DMS153 treated with DMSO at 0.1 percent for 48 hours (cell line): ENCODE data around the gene IRS2.

ENCODE experiments used
- DNase-seq: peaks from one replicate; lab custom pipeline; 2025; ENCODE audit not compliant: unreplicated experiment; lab: John Stamatoyannopoulos, UW

Gene IRS2

DNA sequence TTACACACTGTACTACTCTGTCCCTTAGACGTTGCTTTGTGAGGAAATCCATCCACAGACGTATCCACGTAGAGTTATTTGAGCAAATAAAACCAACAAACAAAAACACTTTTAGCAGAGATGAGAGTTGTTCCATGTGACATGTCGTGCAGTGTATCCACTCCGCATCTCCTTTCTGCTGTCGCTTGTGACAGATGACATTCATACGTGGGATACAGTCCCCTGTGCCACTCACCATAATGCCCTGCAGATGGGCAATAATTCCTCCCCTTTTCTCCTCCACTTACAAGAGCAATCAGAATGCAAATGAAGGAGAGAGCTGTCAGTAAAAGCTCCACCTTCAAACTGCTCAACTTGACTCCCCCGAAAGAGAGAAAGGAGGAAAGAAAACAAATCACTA is 26.0 kb downstream of the IRS2 start:
- no peak for DNase-seq

DNA sequence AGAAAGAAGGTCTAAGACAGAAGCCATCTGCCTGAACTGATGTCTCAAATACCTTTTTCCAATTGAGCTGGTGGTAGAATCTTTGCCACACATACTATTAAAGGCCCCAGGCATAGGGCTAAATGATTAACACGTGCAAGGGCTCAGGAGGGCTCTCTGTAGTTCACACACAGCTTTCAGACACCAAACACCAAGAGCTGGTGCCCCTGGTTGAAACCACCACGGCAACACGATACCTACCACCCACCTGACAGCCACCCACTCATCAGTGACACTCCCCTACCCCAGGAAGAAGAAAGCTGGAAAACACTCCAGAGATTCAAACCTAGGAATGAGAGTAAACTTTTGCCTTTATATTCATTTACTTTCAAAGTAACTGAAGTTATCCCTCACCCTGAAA is 26.8 kb downstream of the IRS2 start:
- DNase-seq, result no peak

DNA sequence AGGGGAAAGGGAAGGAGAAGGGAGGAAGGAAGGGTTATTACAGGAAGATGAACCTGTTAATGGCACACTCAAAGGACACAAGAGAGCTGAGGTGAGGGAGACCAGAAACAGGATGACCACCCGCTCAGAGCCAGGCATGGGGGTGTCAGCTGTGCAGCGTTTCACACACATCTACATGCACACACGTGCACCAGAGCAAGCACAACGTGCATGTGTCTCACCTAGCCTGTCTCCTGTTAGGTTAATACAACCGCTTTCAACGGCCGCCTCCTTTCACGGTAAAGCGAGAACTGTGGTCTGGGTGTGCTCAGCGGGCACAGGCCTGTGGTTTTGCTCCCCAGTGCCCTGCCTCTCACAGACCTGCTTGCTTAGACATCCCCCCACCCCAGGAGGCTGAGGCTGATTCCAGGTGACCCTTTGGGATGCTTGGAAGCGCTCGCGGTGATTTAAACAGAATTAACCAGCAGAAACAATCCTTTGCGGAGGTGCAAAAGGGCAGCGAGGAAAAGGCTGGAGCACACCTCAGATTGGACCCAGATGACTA is 27.4 kb downstream of the IRS2 start:
- no peak for DNase-seq

GRCh38 chr13:109756778-109757177 is 29.6 kb downstream of the IRS2 start:
- DNase-seq, result no peak

- no peak for DNase-seq
Measured at GRCh38 chr13:109755997-109756396, 30.4 kb downstream of the IRS2 start.

DNA sequence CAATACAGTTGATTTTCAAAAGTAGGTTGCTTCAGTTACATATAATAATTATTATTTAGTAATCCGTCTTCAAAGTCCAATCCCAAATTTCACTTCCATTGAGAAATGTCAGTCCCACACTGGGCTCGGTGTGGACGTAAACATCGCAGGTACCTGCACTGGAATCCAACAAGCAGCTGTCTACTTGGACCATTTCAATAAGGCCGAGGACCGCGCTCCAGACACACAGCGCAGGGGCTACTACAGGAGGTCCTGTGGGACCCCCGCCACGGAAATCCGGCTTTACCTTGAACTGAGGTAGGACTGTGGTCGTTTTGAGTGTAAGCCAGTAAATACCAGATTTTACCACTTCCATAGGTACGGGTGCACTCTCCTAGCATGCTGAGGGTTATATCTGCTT is 30.8 kb downstream of the IRS2 start:
- DNase-seq, result no peak

DNA sequence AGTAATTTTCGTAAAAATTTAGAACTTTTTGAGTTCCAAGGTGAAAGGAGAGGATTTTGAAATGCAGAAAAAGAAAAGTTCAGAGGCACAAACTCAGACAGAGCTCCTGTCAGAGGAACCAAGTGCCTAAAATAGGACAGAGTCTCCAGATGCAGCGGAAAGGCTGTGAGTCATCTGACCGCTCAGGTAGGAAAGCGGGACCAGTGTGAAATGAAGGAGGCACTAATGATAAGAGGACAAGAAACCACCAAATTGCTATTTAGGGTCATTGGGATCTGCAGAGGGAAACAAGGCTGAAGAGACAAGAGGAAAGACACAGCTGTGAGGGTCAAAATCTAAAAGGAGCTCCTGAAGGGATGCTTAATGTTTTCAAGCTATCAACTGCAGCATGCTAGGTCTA is 34.9 kb downstream of the IRS2 start:
- no peak for DNase-seq

GRCh38 chr13:109750221-109750775 is 36.1 kb downstream of the IRS2 start:
- DNase-seq, result no peak

- DNase-seq, result no peak
Measured at GRCh38 chr13:109749365-109749764, 37.0 kb downstream of the IRS2 start.

- no peak for DNase-seq
Measured at GRCh38 chr13:109748677-109749076, 37.7 kb downstream of the IRS2 start.

DNA sequence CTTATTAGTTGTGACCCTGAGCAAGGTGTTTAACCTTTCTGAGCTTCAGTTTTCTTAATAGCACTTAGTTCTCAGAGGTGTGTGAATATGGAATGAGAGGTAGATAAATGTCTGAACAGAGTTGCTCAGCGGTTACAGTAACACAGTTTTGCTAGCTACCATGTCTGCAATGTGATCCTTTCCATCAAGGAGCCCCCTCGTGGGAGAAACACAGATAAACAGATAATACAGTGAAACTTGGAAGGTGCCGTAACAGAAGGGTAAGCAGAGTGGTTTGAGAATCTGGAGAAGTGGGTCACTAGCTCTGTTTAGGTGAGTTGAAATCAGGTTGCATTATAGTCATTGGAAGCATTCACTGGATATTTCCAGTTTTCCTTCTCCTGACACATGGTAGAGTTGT is 38.9 kb downstream of the IRS2 start:
- no peak for DNase-seq

GRCh38 chr13:109746364-109746763 is 40.0 kb downstream of the IRS2 start:
- DNase-seq, result no peak

DNA sequence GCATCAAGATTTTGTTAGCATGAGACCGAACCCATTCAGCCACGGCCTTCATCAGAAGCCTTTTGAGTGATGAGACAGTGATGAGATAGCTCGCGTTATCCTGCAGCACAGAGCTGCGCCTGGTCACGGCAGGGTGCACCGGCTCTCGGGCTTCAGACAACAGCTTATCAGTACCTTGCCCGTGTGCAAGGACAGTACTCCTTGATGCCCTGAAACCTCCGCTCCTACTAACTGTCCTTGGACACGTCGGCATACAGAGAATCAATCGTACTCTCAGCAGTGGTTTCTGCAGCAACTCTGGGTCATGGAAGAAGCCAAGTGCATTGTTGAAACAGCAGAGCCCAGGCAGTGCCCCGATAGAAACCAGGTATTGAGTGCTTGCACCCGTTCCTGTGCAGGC is 40.7 kb downstream of the IRS2 start:
- no peak for DNase-seq

DNA sequence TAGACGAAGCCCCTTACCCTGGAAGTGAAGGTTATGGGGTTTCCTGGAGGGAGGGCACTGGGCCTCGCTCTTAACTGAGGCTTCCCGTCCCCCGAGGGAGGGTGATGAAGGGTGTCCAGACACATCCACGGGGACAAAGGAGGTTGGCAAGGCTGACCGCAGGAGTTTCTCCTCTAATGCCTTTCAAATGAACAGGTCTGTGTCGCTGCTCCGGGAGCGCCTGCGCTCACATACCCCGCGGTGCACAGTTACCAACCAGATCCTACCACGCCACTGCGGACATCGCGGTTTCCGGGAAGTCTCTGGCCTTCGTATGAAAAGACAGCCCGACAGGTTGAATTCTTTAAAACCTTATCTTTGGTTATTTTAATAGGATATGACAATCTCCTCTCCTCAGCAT is 41.3 kb downstream of the IRS2 start:
- DNase-seq, result no peak

DNA sequence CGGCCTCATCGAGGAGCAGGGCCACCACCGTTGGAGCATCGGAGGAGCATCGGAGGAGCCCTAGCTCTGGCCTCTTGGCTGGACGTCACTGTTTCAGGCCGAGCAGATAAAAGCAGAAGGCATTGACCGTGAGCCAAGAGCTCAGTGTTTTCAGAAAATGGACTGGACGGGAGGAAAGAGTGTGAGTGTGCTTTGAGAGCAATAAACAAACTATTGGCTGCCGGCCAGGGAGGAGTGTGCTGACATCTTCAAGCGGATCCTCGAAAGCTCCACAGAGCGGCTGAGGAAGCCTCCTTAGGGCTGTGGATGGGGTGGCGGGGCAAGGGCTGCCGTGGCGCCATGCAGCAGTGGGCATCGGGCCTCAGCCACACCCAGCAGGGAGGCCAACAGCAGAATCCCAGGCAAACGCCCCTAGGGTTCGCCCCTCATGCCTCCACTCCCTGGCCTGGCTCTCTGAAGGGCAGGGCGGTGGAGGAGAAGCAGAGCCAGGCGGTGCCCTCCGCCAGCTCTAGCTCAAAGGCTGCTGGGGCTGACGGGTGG is 41.8 kb downstream of the IRS2 start:
- DNase-seq, result peak; percentile 20

DNA sequence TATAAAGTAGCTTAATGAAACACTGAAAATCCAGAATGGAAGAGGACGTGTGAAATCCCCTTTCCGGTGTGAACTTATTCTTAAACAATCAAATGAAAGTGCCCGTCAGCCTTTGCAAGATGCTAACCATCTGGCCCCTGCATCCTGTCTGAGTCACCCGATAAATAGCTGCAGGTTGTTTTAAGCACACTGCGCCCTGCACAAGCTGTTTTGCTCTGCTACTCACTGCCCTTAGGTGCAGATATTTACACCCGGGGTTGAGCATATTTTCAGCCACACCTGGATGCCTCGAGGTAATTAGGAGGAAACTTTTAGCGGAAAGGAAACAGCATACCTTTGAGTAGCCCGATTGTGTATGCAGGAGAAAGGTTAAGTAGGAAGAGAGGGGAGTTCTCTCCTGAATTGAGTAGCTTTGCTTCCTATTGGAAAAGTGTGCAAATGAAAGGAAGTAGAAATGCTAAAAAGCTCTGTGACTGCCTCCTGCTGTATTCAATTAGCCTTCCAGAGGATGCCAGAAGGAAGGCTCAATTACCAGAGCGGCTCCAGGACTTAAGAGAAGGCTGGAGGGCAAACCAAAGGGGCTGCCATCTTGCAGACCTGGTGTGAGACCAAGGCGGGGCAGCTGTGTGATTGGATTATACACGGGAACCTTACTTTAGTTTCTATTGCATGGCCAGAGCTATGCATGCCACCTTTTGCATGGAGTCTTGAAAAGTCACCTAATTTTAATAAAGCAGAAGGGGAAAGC is 42.5 kb downstream of the IRS2 start:
- DNase-seq, result peak; percentile 77

DNA sequence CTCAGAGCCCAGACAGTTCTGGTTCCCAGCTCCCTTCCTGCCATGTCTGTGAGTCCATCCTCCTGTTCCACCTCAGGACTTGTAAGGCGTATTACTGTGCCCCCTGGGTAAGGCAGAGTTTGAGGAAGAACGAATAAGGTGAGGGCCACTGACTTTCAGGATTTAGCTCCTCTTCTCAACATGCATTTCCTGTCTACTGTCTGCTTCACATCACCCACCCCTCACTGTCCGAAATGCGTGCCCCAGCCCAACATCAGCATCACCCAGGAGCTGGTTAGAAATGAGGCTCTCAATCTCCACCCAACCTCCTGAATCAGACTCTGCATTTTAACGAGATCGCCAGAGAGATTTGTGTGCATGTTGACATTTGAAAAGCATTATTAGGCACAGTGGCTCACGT is 44.4 kb downstream of the IRS2 start:
- no peak for DNase-seq

- DNase-seq, result no peak
Measured at GRCh38 chr13:109740721-109741120, 45.7 kb downstream of the IRS2 start.

GRCh38 chr13:109740121-109740520 is 46.3 kb downstream of the IRS2 start:
- no peak for DNase-seq

GRCh38 chr13:109738298-109738746 is 48.1 kb downstream of the IRS2 start:
- DNase-seq, result no peak

DNA sequence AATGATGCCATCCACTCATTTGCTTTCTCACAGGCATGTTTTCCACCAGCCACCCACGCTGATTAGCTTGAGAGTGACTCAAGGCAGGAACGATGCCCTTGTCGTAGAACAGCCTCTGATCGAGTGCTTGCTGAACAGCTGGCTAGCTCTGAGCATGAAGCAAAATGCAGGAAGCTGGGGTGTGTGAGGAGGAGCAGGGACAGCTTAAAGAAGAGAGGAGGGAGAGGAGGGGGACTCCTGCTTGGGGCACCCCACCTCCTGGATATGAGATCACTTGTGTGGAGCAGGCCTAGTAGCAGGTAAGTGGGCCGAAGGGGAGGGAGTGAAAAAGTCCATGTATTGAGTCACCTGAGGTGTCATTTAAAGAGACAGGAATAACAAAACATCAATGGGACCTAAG is 48.8 kb downstream of the IRS2 start:
- no peak for DNase-seq

- no peak for DNase-seq
Measured at GRCh38 chr13:109737046-109737573, 49.3 kb downstream of the IRS2 start.
